Mononuclear cell (primary cell): ENCODE measurements around the gene CCNC. TPM values are rescaled to one million over a fixed set of nuclear protein-coding genes. Genes with fewer than 3 reads are reported as not detected.

Source experiments
- H3K27me3 ChIP-seq: 2 replicates; pipeline ENCODE4 v1.6.0; 2011; ENCODE audit warnings: low read length, control low read depth; ENCODE audit not compliant: insufficient read depth
- H3K4me1 ChIP-seq: 2 replicates; pipeline ENCODE4 v1.5.1; 2011; ENCODE audit warnings: mild to moderate bottlenecking, low read length, control low read depth; ENCODE audit not compliant: insufficient read depth
- H3K4me3 ChIP-seq: 2 replicates; pipeline ENCODE4 v1.5.1; 2011; ENCODE audit warnings: mild to moderate bottlenecking, low read length, moderate library complexity
- H3K9me3 ChIP-seq: 2 replicates; pipeline ENCODE4 v1.5.1; 2011; ENCODE audit warnings: low read depth, mild to moderate bottlenecking, control low read depth, low read length
- total RNA-seq: library from RNA; depleted of rRNA; stranded (reverse); fragments of >200 nt; gene quantifications from one replicate; pipeline ENCODE4 v1.2.3, GENCODE V29; 2012

CCNC gene
- 72.6 TPM for total RNA-seq

- Histone ChIP-seq H3K27me3 (no peaks in the 10 kb centered on the region), H3K9me3 (no peaks in the 10 kb centered on the region), H3K4me1 (peaks cover 11% of the 10 kb centered on the region), H3K4me3 (peak within 1 kb of the TSS; percentile 96)
These were observed at the start of gene CCNC for GRCh38 chr6:99568103-99568933. Gene CCNC, minus strand, starts transcription at chr6:99568660. Its CDS starts 133 bp downstream, at chr6:99568527.

- Histone ChIP-seq H3K27me3 (peaks cover 98% of the 10 kb centered on the region), H3K9me3 (no peaks in the 10 kb centered on the region), H3K4me1 (peaks cover 21% of the 10 kb centered on the region), H3K4me3 (no peak overlapping the region)
These were observed 48.7 kb upstream of the CCNC start for GRCh38 chr6:99617131-99617530.

- peak overlapping the region; percentile 14 for H3K4me3 ChIP-seq
- peaks cover 21% of the 10 kb centered on the region for H3K4me1 ChIP-seq
- H3K27me3 ChIP-seq = peaks cover 98% of the 10 kb centered on the region
- no peaks in the 10 kb centered on the region for H3K9me3 ChIP-seq
These were observed 46.1 kb upstream of the CCNC start for GRCh38 chr6:99614430-99615186.

- H3K9me3 ChIP-seq = no peaks in the 10 kb centered on the region
- peak overlapping the region; percentile 14 for H3K4me3 ChIP-seq
- peaks cover 98% of the 10 kb centered on the region for H3K27me3 ChIP-seq
- peaks cover 21% of the 10 kb centered on the region for H3K4me1 ChIP-seq
These were observed 45.4 kb upstream of the CCNC start for GRCh38 chr6:99613705-99614429.

- no peak overlapping the region for H3K4me3 ChIP-seq
- peaks cover 98% of the 10 kb centered on the region for H3K27me3 ChIP-seq
- H3K9me3 ChIP-seq = no peaks in the 10 kb centered on the region
- peaks cover 21% of the 10 kb centered on the region for H3K4me1 ChIP-seq
These were observed 44.9 kb upstream of the CCNC start for GRCh38 chr6:99613409-99613704.

GRCh38 chr6:99612551-99613408 is 44.3 kb upstream of the CCNC start:
- Histone ChIP-seq H3K9me3 (no peaks in the 10 kb centered on the region), H3K27me3 (peaks cover 98% of the 10 kb centered on the region), H3K4me3 (no peak overlapping the region), H3K4me1 (peaks cover 21% of the 10 kb centered on the region)

- Histone ChIP-seq H3K27me3 (peaks cover 98% of the 10 kb centered on the region), H3K4me1 (peaks cover 24% of the 10 kb centered on the region), H3K9me3 (no peaks in the 10 kb centered on the region), H3K4me3 (no peak overlapping the region)
These were observed 42.7 kb upstream of the CCNC start for GRCh38 chr6:99611148-99611547.

- Histone ChIP-seq H3K4me1 (peaks cover 24% of the 10 kb centered on the region), H3K27me3 (peaks cover 98% of the 10 kb centered on the region), H3K4me3 (no peak overlapping the region), H3K9me3 (no peaks in the 10 kb centered on the region)
These were observed 41.5 kb upstream of the CCNC start for GRCh38 chr6:99609905-99610489.

GRCh38 chr6:99608886-99609482 is 40.5 kb upstream of the CCNC start:
- peaks cover 22% of the 10 kb centered on the region for H3K4me1 ChIP-seq
- H3K9me3 ChIP-seq = no peaks in the 10 kb centered on the region
- no peak overlapping the region for H3K4me3 ChIP-seq
- H3K27me3 ChIP-seq = peaks cover 98% of the 10 kb centered on the region

- Histone ChIP-seq H3K9me3 (no peaks in the 10 kb centered on the region), H3K4me3 (no peak overlapping the region), H3K27me3 (peaks cover 100% of the 10 kb centered on the region), H3K4me1 (peaks cover 24% of the 10 kb centered on the region)
These were observed 39.8 kb upstream of the CCNC start for GRCh38 chr6:99608059-99608885.

- Histone ChIP-seq H3K27me3 (peaks cover 100% of the 10 kb centered on the region), H3K4me1 (peaks cover 26% of the 10 kb centered on the region), H3K9me3 (no peaks in the 10 kb centered on the region), H3K4me3 (no peak overlapping the region)
These were observed 39.1 kb upstream of the CCNC start for GRCh38 chr6:99607416-99608036.

GRCh38 chr6:99606656-99607415 is 38.4 kb upstream of the CCNC start, which contains the start of gene PRDM13:
Gene PRDM13, plus strand, starts transcription at chr6:99606833. Its CDS starts 202 bp downstream, at chr6:99607035.
- Histone ChIP-seq H3K4me3 (no peak within 1 kb of the TSS), H3K27me3 (peaks cover 100% of the 10 kb centered on the region), H3K9me3 (no peaks in the 10 kb centered on the region), H3K4me1 (peaks cover 29% of the 10 kb centered on the region)
